ENCODE results near the gene TCP1. TPM values are rescaled to one million over a fixed set of nuclear protein-coding genes. Genes with fewer than 3 reads are reported as not detected.
"Not testable (repeated sequence)": the region's sequence is repeated elsewhere in the genome, so short reads cannot be mapped to it uniquely, and the experiment has no call there.

TCP1 gene
- total RNA-seq, 4 donors from 2014 or later: 103 to 140 (median 121) TPM

DNA sequence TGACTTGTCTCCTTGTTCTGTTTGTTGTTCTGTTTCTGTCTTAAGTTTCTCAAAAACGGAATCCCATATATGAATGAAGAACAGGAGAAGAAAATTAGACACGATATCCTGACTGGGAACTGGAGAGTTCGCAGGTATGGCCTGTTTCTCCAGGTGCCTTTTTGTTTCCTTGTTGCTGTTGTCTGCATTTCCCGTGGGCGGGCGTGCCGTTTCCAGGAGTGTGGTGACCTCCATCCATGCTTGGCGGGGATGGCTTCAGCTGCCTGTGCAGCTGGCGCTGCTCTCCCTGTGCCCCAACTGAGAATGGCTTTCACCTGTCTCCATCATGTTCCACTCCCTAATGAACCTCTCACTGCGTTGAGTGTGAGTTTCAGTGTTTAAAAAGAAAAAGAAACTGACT lies 15.1 kb upstream of the TCP1 start:
- H3K27ac ChIP-seq (replicated peaks in 1 of 4): no peak overlapping the region
- no peaks in the 10 kb centered on the region for H3K9me3 ChIP-seq
- H3K4me1 ChIP-seq: no peaks in the 10 kb centered on the region
- no peaks in the 10 kb centered on the region for H3K27me3 ChIP-seq
- intact Hi-C loops (cut with DNase I): no loop called here
- TF ChIP-seq, protein P1, sequence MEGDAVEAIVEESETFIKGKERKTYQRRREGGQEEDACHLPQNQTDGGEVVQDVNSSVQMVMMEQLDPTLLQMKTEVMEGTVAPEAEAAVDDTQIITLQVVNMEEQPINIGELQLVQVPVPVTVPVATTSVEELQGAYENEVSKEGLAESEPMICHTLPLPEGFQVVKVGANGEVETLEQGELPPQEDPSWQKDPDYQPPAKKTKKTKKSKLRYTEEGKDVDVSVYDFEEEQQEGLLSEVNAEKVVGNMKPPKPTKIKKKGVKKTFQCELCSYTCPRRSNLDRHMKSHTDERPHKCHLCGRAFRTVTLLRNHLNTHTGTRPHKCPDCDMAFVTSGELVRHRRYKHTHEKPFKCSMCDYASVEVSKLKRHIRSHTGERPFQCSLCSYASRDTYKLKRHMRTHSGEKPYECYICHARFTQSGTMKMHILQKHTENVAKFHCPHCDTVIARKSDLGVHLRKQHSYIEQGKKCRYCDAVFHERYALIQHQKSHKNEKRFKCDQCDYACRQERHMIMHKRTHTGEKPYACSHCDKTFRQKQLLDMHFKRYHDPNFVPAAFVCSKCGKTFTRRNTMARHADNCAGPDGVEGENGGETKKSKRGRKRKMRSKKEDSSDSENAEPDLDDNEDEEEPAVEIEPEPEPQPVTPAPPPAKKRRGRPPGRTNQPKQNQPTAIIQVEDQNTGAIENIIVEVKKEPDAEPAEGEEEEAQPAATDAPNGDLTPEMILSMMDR (IDR thresholded peaks at IDR 0.05): no peak
- TF ChIP-seq EP300 (IDR thresholded peaks at IDR 0.05) (no peak), POLR2A (IDR thresholded peaks at IDR 0.05; ENCODE audit: low read depth) (no peak), POLR2AphosphoS5 (IDR thresholded peaks at IDR 0.05) (no peak)
- H3K36me3 ChIP-seq: peaks cover 0 to 14% (median 10%) of the 10 kb centered on the region in 4 donors
- no peak for DNase-seq (ENCODE audit: extremely low spot score)
- 89% methylated on average over 10 of the region's 10 CpGs for WGBS
- H3K4me3 ChIP-seq: no peak overlapping the region

GRCh38 chr6:159801935-159802334 lies 12.5 kb upstream of the TCP1 start:
- WGBS: 96% methylated on average over 8 of the region's 8 CpGs
- H3K27ac ChIP-seq (replicated peaks in 1 of 4): no peak overlapping the region
- peaks cover 12 to 39% (median 36%) of the 10 kb centered on the region in 4 donors for H3K36me3 ChIP-seq
- TF ChIP-seq EP300 (IDR thresholded peaks at IDR 0.05) (no peak), POLR2AphosphoS5 (IDR thresholded peaks at IDR 0.05) (no peak), POLR2A (IDR thresholded peaks at IDR 0.05; ENCODE audit: low read depth) (no peak)
- TF ChIP-seq, protein P1 (IDR thresholded peaks at IDR 0.05): no peak
- H3K4me3 ChIP-seq: no peak overlapping the region
- H3K9me3 ChIP-seq: no peaks in the 10 kb centered on the region
- H3K4me1 ChIP-seq: no peaks in the 10 kb centered on the region
- DNase-seq (ENCODE audit: extremely low spot score): no peak
- no peaks in the 10 kb centered on the region for H3K27me3 ChIP-seq
- intact Hi-C loops (cut with DNase I): no loop called here

GRCh38 chr6:159800141-159800865 lies 10.9 kb upstream of the TCP1 start, which contains the start of gene PNLDC1:
PNLDC1 (plus strand) TSS chr6:159800276; CDS start chr6:159800308, 32 bp downstream.
- intact Hi-C loops (cut with DNase I): no loop called here
- peaks cover 12 to 53% (median 46%) of the 10 kb centered on the region in 4 donors for H3K36me3 ChIP-seq
- no peak for DNase-seq (ENCODE audit: extremely low spot score)
- no peaks in the 10 kb centered on the region for H3K27me3 ChIP-seq
- WGBS: 86% methylated on average over 49 of the region's 50 CpGs
- peaks cover 0 to 11% (median 5%) of the 10 kb centered on the region in 4 donors for H3K4me1 ChIP-seq
- H3K27ac ChIP-seq (replicated peaks in 1 of 4): no peak within 1 kb of the TSS
- TF ChIP-seq POLR2AphosphoS5 (IDR thresholded peaks at IDR 0.05): no peak
- TF ChIP-seq, protein P1 (IDR thresholded peaks at IDR 0.05): no peak
- no peak for TF ChIP-seq EP300 (IDR thresholded peaks at IDR 0.05)
- TF ChIP-seq POLR2A (IDR thresholded peaks at IDR 0.05; ENCODE audit: low read depth): no peak
- H3K9me3 ChIP-seq: no peaks in the 10 kb centered on the region
- no peak within 1 kb of the TSS for H3K4me3 ChIP-seq

DNA sequence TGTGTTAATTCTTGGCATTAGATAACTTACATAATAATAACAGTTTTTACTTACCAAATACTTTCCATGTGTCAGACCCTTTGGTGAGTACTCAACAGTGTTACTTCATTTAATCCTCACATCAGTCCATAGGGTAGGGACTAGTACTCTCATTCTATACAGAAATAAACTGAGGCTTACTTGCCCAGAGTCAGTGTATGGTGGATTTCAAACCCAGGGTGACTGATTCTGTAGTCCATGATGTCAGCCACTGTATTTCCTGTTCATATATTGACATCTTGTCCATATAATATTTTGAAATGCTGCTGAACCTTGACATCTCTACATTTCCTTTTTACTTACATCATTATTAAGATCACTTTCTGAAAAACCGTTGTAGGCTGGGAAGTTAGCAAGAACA lies 8.2 kb upstream of the TCP1 start:
- H3K4me1 ChIP-seq: peaks cover 7 to 35% (median 25%) of the 10 kb centered on the region in 4 donors
- H3K27me3 ChIP-seq: no peaks in the 10 kb centered on the region
- DNase-seq (ENCODE audit: extremely low spot score): no peak
- no peak overlapping the region for H3K27ac ChIP-seq (replicated peaks in 1 of 4)
- intact Hi-C loops (cut with DNase I): loop anchor here (10.0 kb wide), 2 partner anchors 177 to 237 kb away; no protein-coding TSS in a partner anchor
- no peak for TF ChIP-seq EP300 (IDR thresholded peaks at IDR 0.05)
- TF ChIP-seq POLR2AphosphoS5 (IDR thresholded peaks at IDR 0.05): no peak
- TF ChIP-seq, protein P1 (IDR thresholded peaks at IDR 0.05): no peak
- no peak for TF ChIP-seq POLR2A (IDR thresholded peaks at IDR 0.05; ENCODE audit: low read depth)
- H3K4me3 ChIP-seq: no peak overlapping the region
- WGBS: 84% methylated on average over 1 of the region's 1 CpG
- H3K9me3 ChIP-seq: no peaks in the 10 kb centered on the region
- H3K36me3 ChIP-seq: peaks cover 12 to 75% (median 61%) of the 10 kb centered on the region in 4 donors

DNA sequence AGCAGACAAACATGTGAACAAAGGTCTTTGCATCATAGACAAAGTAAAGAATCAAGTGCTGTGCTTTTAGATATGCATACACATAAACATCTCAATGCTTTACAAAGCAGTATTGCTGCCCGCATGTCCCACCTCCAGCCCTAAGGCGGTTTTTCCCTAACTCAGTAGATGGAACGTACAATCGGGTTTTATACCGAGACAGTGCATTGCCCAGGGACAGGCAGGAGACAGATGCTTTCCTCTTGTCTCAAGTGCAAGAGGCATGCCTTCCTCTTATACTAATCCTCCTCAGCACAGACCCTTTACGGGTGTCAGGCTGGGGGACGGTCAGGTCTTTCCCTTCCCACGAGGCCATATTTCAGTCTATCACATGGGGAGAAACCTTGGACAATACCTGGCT lies 5.6 kb upstream of the TCP1 start:
- H3K27me3 ChIP-seq; DNase-seq (ENCODE audit: extremely low spot score); H3K4me3 ChIP-seq; H3K27ac ChIP-seq (replicated peaks in 1 of 4); H3K9me3 ChIP-seq: not testable (repeated sequence)
- H3K36me3 ChIP-seq: peaks cover 12 to 68% (median 58%) of the 10 kb centered on the region in 4 donors
- peaks cover 22 to 54% (median 43%) of the 10 kb centered on the region in 4 donors for H3K4me1 ChIP-seq
- intact Hi-C loops (cut with DNase I): loop anchor here (10.0 kb wide), 2 partner anchors 180 to 240 kb away; no protein-coding TSS in a partner anchor
- WGBS: 77% methylated on average over 6 of the region's 8 CpGs
